IPS DF 4.7 (cell line): ENCODE measurements around the gene CTCF.

Experiments used
- DNase-seq: peaks from one replicate; pipeline ENCODE4 v3.0.0-alpha.2; 2013; ENCODE audit warnings: low spot score; ENCODE audit errors: extremely low read depth

Gene CTCF

GRCh38 chr16:67651039-67651438 lies 88.7 kb downstream of the CTCF start:
- DNase-seq, result no peak

GRCh38 chr16:67651847-67652246 lies 89.5 kb downstream of the CTCF start:
- DNase-seq, result no peak

- no peak for DNase-seq
These were observed 90.3 kb downstream of the CTCF start for GRCh38 chr16:67652578-67653127.

- DNase-seq, result no peak
These were observed 90.9 kb downstream of the CTCF start for GRCh38 chr16:67653128-67653788.

- DNase-seq, result no peak
These were observed 91.6 kb downstream of the CTCF start for GRCh38 chr16:67653789-67654402.

GRCh38 chr16:67654403-67654911 lies 92.1 kb downstream of the CTCF start:
- DNase-seq, result no peak

- DNase-seq, result no peak
These were observed 93.0 kb downstream of the CTCF start for GRCh38 chr16:67655363-67655762.

- DNase-seq, result no peak
These were observed 94.2 kb downstream of the CTCF start for GRCh38 chr16:67656344-67657016.

- DNase-seq, result no peak
These were observed 94.8 kb downstream of the CTCF start for GRCh38 chr16:67657017-67657608.

GRCh38 chr16:67657751-67658518 lies 95.6 kb downstream of the CTCF start:
- no peak for DNase-seq

GRCh38 chr16:67658849-67659674 lies 96.7 kb downstream of the CTCF start:
- DNase-seq, result no peak

- no peak for DNase-seq
These were observed 97.6 kb downstream of the CTCF start, which contains the start of gene ACD for GRCh38 chr16:67659675-67660563. Gene ACD, minus strand, starts transcription at chr16:67660260. Its CDS starts 40 bp downstream, at chr16:67660220.

GRCh38 chr16:67660564-67661028 lies 98.3 kb downstream of the CTCF start, which contains the start of gene PARD6A:
Gene PARD6A, plus strand, starts transcription at chr16:67660960. Its CDS starts 79 bp downstream, at chr16:67661039.
- DNase-seq, result no peak

GRCh38 chr16:67661101-67661761 lies 98.9 kb downstream of the CTCF start:
- DNase-seq, result no peak

- no peak for DNase-seq
These were observed 99.7 kb downstream of the CTCF start for GRCh38 chr16:67661886-67662652.

GRCh38 chr16:67662653-67663010 lies 100.3 kb downstream of the CTCF start:
- no peak for DNase-seq

- DNase-seq, result no peak
These were observed 101.0 kb downstream of the CTCF start for GRCh38 chr16:67663151-67663876.
